Endothelial cell of umbilical vein (primary cell): ENCODE data around the gene NUTF2.
"Not testable (repeated sequence)": the region's sequence is repeated elsewhere in the genome, so short reads cannot be mapped to it uniquely, and the experiment has no call there.

Experiments used
- EZH2 ChIP-seq: IDR thresholded peaks from 2 replicates; pipeline ENCODE4 v1.6.1; 2012; ENCODE audit warnings: borderline replicate concordance, low read depth, mild to moderate bottlenecking, moderate library complexity, low read length, inconsistent platforms; ENCODE audit not compliant: severe bottlenecking
- MYC ChIP-seq: IDR thresholded peaks from one replicate; pipeline ENCODE4 v1.6.1; 2011; ENCODE audit warnings: mild to moderate bottlenecking, low read depth, low read length
- TF ChIP-seq, protein P1 (sequence below), 2 donors: IDR thresholded peaks; 1 replicate in 1 of 2; 2 replicates in 1 of 2; pipeline ENCODE4 v1.5.1; 2011; ENCODE audit warnings: low read length in 2 of 2, mild to moderate bottlenecking in 2 of 2, moderate library complexity in 2 of 2, control low read depth in 1 of 2, inconsistent platforms in 1 of 2, low read depth in 1 of 2; ENCODE audit not compliant: insufficient read depth in 1 of 2; ENCODE audit errors: extremely low read depth in 1 of 2

DNA sequence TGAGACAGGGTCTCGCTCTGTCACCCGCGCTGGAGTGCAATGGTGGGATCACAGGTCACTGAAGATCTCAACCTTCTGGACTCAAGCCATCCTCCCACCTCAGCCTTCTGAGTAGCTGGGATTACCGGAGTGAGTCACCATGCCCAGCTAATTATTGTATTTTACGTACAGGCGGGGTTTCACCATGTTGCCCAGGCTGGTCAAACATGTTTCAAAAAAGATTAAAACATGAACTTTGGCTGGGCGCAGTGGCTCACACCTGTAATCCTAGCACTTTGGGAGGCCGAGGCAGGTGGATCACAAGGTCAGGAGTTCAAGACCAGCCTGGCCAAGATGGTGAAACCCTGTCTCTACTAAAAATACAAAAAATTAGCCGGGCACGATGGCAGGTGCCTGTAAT lies 9.5 kb upstream of the NUTF2 start:
- not testable (repeated sequence) for TF ChIP-seq MYC, EZH2
- TF ChIP-seq, protein P1, sequence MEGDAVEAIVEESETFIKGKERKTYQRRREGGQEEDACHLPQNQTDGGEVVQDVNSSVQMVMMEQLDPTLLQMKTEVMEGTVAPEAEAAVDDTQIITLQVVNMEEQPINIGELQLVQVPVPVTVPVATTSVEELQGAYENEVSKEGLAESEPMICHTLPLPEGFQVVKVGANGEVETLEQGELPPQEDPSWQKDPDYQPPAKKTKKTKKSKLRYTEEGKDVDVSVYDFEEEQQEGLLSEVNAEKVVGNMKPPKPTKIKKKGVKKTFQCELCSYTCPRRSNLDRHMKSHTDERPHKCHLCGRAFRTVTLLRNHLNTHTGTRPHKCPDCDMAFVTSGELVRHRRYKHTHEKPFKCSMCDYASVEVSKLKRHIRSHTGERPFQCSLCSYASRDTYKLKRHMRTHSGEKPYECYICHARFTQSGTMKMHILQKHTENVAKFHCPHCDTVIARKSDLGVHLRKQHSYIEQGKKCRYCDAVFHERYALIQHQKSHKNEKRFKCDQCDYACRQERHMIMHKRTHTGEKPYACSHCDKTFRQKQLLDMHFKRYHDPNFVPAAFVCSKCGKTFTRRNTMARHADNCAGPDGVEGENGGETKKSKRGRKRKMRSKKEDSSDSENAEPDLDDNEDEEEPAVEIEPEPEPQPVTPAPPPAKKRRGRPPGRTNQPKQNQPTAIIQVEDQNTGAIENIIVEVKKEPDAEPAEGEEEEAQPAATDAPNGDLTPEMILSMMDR (IDR thresholded peaks at IDR 0.05; ENCODE audit: extremely low read depth in 1 of 2, insufficient read depth in 1 of 2, low read depth in 1 of 2, low read length in 2 of 2): not testable (repeated sequence)
